Measurements from ENCODE around the gene GABBR2. TPM values are rescaled to one million over a fixed set of nuclear protein-coding genes. Genes with fewer than 3 reads are reported as not detected.

Gene GABBR2
- total RNA-seq, 1 donor from 2014 or later: not detected

DNA sequence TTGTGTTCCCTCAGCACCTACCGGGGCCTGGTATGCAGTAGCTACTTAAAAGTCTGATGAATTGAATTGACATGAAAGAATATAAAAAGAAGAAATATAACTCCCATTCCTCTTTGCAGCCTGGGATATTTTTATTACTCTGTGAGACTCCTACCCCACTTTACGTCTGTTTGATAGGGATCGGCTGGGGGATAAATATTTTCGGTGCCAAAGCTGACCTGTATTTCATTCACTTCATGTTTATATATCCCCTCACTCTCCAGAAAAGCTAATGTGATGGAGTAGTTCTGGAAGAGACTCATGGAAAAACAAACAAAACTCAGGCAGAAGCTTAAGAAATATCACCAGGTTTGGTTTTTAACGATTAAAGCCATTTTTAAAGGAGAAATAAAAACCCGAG is 345.1 kb downstream of the GABBR2 start:
- Mint-ChIP-seq H3K27ac (no peak overlapping the region), H3K4me3 (ENCODE audit: low read depth) (no peak overlapping the region), H3K27me3 (ENCODE audit: low read depth) (no peaks in the 10 kb centered on the region), H3K9me3 (peaks cover 12% of the 10 kb centered on the region), H3K4me1 (ENCODE audit: low read depth) (no peaks in the 10 kb centered on the region), H3K36me3 (ENCODE audit: low read depth) (no peaks in the 10 kb centered on the region)
- intact Hi-C loops (cut with micrococcal nuclease): no loop called here
- no peak for DNase-seq (ENCODE audit: low spot score)

DNA sequence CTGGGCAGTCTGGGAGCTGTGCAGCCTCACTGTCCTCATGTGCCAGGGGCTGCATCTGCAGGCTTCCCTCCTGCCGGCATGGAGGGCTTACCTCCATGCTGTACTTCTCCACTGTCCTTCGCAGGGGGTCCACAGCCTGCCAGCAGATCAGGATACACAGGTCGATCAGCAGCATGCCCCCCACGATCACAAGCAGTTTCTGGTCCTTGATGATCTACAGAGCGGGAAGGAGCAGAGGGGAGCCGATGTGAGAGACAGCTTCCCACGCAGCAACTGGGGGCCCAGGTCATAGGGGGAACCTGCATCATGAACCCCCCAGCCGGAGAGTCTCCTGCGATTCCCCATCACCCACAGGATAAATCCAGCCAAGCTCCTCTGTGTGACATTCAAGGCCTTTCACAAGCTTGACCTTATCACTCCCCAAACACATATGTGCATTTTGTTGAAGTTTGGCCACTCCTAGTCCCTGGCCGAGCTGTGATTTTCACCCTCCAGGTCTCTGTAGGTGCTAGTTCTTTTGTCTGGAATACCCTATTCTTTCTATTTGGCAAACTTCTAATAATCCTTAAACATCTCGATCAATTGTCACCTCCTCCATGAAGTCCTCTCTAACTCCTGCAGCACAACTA is 346.0 kb downstream of the GABBR2 start:
- DNase-seq (ENCODE audit: low spot score): no peak
- Mint-ChIP-seq H3K27me3 (ENCODE audit: low read depth) (no peaks in the 10 kb centered on the region), H3K4me3 (ENCODE audit: low read depth) (no peak overlapping the region), H3K9me3 (peaks cover 12% of the 10 kb centered on the region), H3K36me3 (ENCODE audit: low read depth) (no peaks in the 10 kb centered on the region), H3K27ac (no peak overlapping the region), H3K4me1 (ENCODE audit: low read depth) (no peaks in the 10 kb centered on the region)
- intact Hi-C loops (cut with micrococcal nuclease): no loop called here

- Mint-ChIP-seq H3K4me1 (ENCODE audit: low read depth) (no peaks in the 10 kb centered on the region), H3K27me3 (ENCODE audit: low read depth) (no peaks in the 10 kb centered on the region), H3K27ac (no peak overlapping the region), H3K9me3 (peaks cover 12% of the 10 kb centered on the region), H3K36me3 (ENCODE audit: low read depth) (no peaks in the 10 kb centered on the region), H3K4me3 (ENCODE audit: low read depth) (no peak overlapping the region)
- intact Hi-C loops (cut with micrococcal nuclease): no loop called here
- no peak for DNase-seq (ENCODE audit: low spot score)
Measured at GRCh38 chr9:98361645-98362044, 347.1 kb downstream of the GABBR2 start.

DNA sequence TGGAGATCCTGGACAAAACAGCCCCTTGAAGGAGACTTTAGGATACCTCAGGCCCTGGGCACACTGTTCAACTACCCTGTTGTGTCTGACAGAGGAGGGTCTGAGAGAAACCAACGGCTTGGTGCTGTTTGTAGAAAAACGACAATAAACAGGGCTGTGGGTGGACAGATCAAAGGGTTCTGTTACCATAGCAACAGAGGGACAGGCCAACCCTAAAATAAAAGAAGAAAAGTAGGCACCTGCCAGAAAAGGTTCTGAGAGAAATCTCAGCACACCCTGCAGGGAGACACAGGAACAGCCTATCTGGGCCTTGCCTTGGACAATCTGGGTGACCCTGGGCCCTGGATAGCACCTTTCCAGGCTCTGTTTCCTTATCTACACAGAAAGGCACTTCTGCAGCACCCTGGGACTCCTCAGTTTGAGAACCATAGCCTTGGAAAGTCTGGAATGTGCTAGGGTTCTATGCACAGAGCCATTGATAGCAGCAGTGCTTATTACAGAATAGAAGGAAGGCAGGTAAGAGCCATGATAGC is 348.5 kb downstream of the GABBR2 start:
- no peak overlapping the region for H3K4me3 Mint-ChIP-seq (ENCODE audit: low read depth)
- intact Hi-C loops (cut with micrococcal nuclease): no loop called here
- no peak overlapping the region for H3K27ac Mint-ChIP-seq
- H3K9me3 Mint-ChIP-seq: peaks cover 5% of the 10 kb centered on the region
- DNase-seq (ENCODE audit: low spot score): no peak
- H3K36me3 Mint-ChIP-seq (ENCODE audit: low read depth): no peaks in the 10 kb centered on the region
- H3K4me1 Mint-ChIP-seq (ENCODE audit: low read depth): no peaks in the 10 kb centered on the region
- peaks cover 3% of the 10 kb centered on the region for H3K27me3 Mint-ChIP-seq (ENCODE audit: low read depth)

- Mint-ChIP-seq H3K27me3 (ENCODE audit: low read depth) (peaks cover 3% of the 10 kb centered on the region), H3K36me3 (ENCODE audit: low read depth) (no peaks in the 10 kb centered on the region), H3K27ac (no peak overlapping the region), H3K4me1 (ENCODE audit: low read depth) (no peaks in the 10 kb centered on the region), H3K9me3 (no peaks in the 10 kb centered on the region), H3K4me3 (ENCODE audit: low read depth) (no peak overlapping the region)
- intact Hi-C loops (cut with micrococcal nuclease): no loop called here
- DNase-seq (ENCODE audit: low spot score): no peak
Measured at GRCh38 chr9:98359569-98359968, 349.2 kb downstream of the GABBR2 start.

DNA sequence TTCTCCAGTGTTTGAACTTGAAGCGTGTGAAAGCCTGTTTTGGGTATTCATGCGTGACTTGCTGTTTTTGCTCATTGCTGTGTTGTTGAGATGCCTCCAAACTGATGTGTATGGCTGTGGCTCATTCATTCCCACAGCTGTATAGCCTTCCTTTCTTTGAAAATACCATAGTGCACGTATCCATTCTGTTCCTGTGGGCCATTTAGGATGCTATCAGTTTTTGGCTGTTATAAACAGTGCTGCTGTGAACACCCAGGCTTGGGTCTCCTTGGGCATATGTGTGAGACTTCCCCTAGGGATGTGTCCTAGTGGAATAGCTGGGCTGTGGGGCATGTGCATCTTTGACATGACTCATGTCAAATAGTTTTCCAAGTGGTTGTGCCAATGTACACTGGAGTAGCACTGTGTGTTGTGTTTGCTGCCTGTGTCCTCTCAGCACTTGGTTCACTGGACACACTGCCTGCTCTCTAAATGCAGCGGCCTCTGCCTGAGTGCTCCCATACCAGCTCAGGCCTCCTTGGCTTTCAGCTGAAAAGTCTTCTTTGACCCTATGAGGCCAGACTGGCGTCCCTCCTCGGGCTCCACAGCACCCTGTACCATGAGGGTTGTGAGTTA is 350.7 kb downstream of the GABBR2 start:
- H3K4me3 Mint-ChIP-seq (ENCODE audit: low read depth): no peak overlapping the region
- intact Hi-C loops (cut with micrococcal nuclease): no loop called here
- H3K27me3 Mint-ChIP-seq (ENCODE audit: low read depth): peaks cover 3% of the 10 kb centered on the region
- no peaks in the 10 kb centered on the region for H3K4me1 Mint-ChIP-seq (ENCODE audit: low read depth)
- H3K36me3 Mint-ChIP-seq (ENCODE audit: low read depth): no peaks in the 10 kb centered on the region
- no peak overlapping the region for H3K27ac Mint-ChIP-seq
- DNase-seq (ENCODE audit: low spot score): no peak
- no peaks in the 10 kb centered on the region for H3K9me3 Mint-ChIP-seq

DNA sequence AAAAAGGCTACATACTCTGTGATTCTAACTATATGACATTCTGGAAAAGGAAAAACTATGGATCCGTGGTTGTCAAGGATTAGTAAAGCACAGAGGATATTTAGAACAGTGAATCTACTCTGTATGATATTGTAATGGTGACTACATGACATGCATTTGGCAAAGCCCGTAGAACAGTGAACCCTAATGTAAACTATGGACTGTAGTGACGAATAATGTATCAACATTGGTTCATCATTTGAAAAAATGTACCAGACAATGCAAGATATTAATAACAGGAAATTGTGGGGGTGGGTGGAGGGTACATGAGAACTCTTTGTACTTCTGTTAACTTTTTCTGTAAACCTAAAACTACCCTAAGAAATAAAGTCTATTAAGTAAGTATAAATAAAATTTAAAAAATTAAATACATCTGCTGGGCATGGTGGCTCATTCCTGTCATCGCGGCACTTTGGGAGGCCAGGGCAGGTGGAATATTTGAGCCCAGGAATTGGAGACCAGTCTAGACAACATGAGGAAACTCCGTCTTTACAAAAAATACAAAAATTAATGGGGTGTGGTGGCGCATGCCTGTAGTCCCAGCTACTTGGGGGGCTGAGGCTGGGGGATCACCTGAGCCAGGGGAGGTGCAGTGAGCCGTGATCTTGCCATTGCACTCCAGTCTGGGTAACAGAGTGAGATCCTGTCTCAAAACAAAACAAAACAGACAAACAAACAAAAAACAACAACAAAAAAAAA is 351.6 kb downstream of the GABBR2 start:
- DNase-seq (ENCODE audit: low spot score): no peak

DNA sequence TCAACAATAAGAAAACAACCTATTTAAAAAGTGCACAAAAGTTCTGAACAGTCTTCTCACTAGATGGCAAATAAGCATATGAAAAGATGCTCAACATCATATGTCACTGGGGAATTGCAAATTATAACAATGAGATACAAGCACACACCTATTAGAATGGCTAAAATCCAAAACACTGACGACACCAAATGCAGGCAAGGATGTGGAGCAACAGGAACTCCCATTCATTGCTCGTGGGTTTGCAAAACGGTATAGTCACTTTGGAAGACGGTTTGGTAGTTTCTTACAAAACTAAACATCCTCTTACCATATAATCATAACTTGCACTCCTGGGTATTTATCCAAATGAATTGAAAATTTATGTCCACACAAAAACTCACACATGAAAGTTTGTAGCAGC is 352.4 kb downstream of the GABBR2 start:
- H3K4me1 Mint-ChIP-seq (ENCODE audit: low read depth): no peaks in the 10 kb centered on the region
- no peak overlapping the region for H3K4me3 Mint-ChIP-seq (ENCODE audit: low read depth)
- H3K27me3 Mint-ChIP-seq (ENCODE audit: low read depth): peaks cover 6% of the 10 kb centered on the region
- intact Hi-C loops (cut with micrococcal nuclease): no loop called here
- DNase-seq (ENCODE audit: low spot score): no peak
- peaks cover 7% of the 10 kb centered on the region for H3K9me3 Mint-ChIP-seq
- H3K36me3 Mint-ChIP-seq (ENCODE audit: low read depth): no peaks in the 10 kb centered on the region
- H3K27ac Mint-ChIP-seq: no peak overlapping the region

More for the DNA sequence above, 351.6 kb downstream of the GABBR2 start:
- Mint-ChIP-seq H3K9me3 (no peaks in the 10 kb centered on the region), H3K4me1 (ENCODE audit: low read depth) (no peaks in the 10 kb centered on the region), H3K4me3 (ENCODE audit: low read depth) (no peak overlapping the region), H3K27me3 (ENCODE audit: low read depth) (peaks cover 3% of the 10 kb centered on the region), H3K36me3 (ENCODE audit: low read depth) (no peaks in the 10 kb centered on the region), H3K27ac (no peak overlapping the region)
- intact Hi-C loops (cut with micrococcal nuclease): no loop called here

- Mint-ChIP-seq H3K27me3 (ENCODE audit: low read depth) (peaks cover 23% of the 10 kb centered on the region), H3K4me1 (ENCODE audit: low read depth) (no peaks in the 10 kb centered on the region), H3K4me3 (ENCODE audit: low read depth) (no peak overlapping the region), H3K9me3 (peaks cover 13% of the 10 kb centered on the region), H3K36me3 (ENCODE audit: low read depth) (no peaks in the 10 kb centered on the region), H3K27ac (no peak overlapping the region)
- intact Hi-C loops (cut with micrococcal nuclease): no loop called here
- DNase-seq (ENCODE audit: low spot score): no peak
Measured at GRCh38 chr9:98351370-98351769, 357.4 kb downstream of the GABBR2 start.

DNA sequence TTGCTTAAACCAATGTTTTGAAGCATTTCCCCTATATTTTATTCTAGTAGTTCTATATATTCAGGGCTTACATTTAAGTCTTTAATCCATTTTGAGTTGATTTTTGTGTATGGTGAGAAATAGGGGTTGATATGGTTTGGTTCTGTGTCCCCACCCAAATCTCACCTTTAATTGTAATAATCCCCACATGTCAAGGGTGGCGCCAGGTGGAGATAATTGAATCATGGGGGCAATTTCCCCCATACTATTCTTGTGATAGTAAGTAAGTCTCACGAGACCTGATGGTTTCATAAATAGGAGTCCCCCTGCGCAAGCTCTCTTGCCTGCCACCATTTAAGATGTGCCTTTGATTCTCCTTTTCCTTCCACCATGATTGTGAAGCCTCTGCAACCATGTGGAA is 361.1 kb downstream of the GABBR2 start:
- Mint-ChIP-seq H3K4me1 (ENCODE audit: low read depth) (no peaks in the 10 kb centered on the region), H3K27me3 (ENCODE audit: low read depth) (peaks cover 36% of the 10 kb centered on the region)

GRCh38 chr9:98345011-98345410 is 363.7 kb downstream of the GABBR2 start:
- peaks cover 6% of the 10 kb centered on the region for H3K4me1 Mint-ChIP-seq (ENCODE audit: low read depth)
- H3K27me3 Mint-ChIP-seq (ENCODE audit: low read depth): peaks cover 33% of the 10 kb centered on the region
- intact Hi-C loops (cut with micrococcal nuclease): no loop called here
- no peaks in the 10 kb centered on the region for H3K36me3 Mint-ChIP-seq (ENCODE audit: low read depth)
- no peaks in the 10 kb centered on the region for H3K9me3 Mint-ChIP-seq
- no peak for DNase-seq (ENCODE audit: low spot score)
- no peak overlapping the region for H3K4me3 Mint-ChIP-seq (ENCODE audit: low read depth)
- no peak overlapping the region for H3K27ac Mint-ChIP-seq

More for the DNA sequence above, 361.1 kb downstream of the GABBR2 start:
- no peak overlapping the region for H3K4me3 Mint-ChIP-seq (ENCODE audit: low read depth)
- intact Hi-C loops (cut with micrococcal nuclease): no loop called here
- H3K27ac Mint-ChIP-seq: no peak overlapping the region
- peaks cover 13% of the 10 kb centered on the region for H3K9me3 Mint-ChIP-seq
- H3K36me3 Mint-ChIP-seq (ENCODE audit: low read depth): no peaks in the 10 kb centered on the region
- no peak for DNase-seq (ENCODE audit: low spot score)

DNA sequence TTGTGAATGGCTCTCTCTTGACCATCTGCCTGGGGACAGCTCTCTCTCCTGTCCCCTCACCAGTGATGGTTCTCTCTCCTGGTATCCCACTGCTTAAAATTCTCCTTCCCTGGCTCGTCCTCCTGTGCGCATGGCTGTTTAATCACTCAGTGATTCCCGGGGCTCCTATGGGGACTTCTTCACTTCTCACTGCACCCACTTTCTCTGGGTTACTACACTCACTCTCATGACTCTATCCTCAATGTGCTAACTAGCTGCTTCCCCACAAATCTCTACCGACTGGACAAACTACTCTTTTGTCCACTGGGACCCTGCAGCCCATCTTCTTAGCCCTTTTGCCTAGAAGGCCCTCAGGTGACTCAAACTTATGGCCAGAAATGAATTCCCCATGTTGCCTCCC is 364.2 kb downstream of the GABBR2 start:
- H3K4me3 Mint-ChIP-seq (ENCODE audit: low read depth): no peak overlapping the region
- no peaks in the 10 kb centered on the region for H3K36me3 Mint-ChIP-seq (ENCODE audit: low read depth)
- peaks cover 35% of the 10 kb centered on the region for H3K27me3 Mint-ChIP-seq (ENCODE audit: low read depth)
- no peak overlapping the region for H3K27ac Mint-ChIP-seq
- no peaks in the 10 kb centered on the region for H3K9me3 Mint-ChIP-seq
- intact Hi-C loops (cut with micrococcal nuclease): no loop called here
- no peak for DNase-seq (ENCODE audit: low spot score)
- peaks cover 6% of the 10 kb centered on the region for H3K4me1 Mint-ChIP-seq (ENCODE audit: low read depth)

DNA sequence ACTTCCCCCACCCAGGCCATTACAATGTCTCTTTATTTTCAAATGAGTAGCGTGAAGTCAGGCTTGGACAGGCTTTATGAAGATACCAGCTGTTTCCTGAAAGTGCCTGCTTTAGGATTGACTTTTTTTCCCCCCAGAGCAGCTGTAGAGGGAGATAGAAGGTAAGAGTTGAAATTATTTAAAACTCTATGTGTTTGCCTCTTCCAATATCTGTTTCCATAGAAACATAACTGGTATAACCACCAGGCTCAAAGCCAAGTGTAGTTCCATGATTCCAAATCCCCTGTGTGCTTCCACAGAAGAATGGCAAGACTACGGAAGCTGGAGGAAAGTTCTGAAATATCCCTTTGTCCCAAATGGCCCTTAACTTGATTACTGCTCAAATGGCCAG is 365.9 kb downstream of the GABBR2 start:
- Mint-ChIP-seq H3K4me3 (ENCODE audit: low read depth) (no peak overlapping the region), H3K9me3 (no peaks in the 10 kb centered on the region), H3K36me3 (ENCODE audit: low read depth) (no peaks in the 10 kb centered on the region), H3K4me1 (ENCODE audit: low read depth) (peaks cover 6% of the 10 kb centered on the region), H3K27ac (no peak overlapping the region), H3K27me3 (ENCODE audit: low read depth) (peaks cover 39% of the 10 kb centered on the region)
- DNase-seq (ENCODE audit: low spot score): no peak
- intact Hi-C loops (cut with micrococcal nuclease): no loop called here

Data from activated T-helper 2 cell treated with anti-CD3 and anti-CD28 coated beads, Interferon-gamma antibody, Interleukin-2, Interleukin-4, amounts not matched to agents 10 μg/mL and 5 μg/mL and 100 μg/mL, durations not matched to agents 14 hours and 24 hours and 36 hours (primary cell).